Fibroblast of upper back skin (primary cell): ENCODE results near the gene ADGRG4.

Experiments
- DNase-seq: peaks from one replicate; pipeline ENCODE4 v3.0.0-alpha.2; 2013

The ADGRG4 gene

DNA sequence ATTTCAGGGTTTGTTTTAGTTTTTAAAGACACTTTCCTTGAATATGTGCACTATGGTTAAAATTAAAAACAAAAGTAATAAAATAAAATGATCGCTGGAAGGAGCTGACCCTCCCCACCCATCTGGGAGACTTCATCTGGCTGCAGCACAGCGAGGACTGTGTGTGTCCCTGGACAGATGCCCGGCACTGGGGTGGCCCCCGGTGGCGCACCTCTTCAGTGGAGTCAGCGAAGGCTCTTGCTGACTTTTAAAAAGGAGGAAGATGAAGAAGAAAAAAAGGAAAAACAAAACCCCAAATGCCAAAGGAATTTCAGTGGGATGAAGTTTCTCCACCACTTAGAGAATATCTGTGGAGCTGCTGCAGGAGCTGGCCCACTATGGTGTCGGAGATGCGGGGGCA is 5.4 kb upstream of the ADGRG4 start:
- no peak for DNase-seq

DNA sequence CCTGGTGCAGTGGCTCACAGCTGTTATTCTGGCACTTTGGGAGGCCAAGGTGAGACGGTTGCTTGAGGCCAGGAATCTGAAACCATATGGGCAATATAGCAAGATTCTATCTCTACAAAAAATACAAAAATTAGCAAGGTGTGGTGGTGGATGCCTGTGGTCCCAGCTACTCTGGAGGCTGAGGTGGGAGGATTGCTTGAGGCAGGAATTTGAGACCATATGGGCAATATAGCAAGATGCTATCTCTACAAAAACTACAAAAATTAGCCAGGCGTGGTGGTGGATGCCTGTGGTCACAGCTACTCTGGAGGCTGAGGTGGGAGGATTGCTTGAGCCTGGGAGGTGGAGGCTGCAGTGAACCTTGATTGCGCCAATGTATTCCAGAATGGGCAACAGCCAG is 2.3 kb downstream of the ADGRG4 start:
- DNase-seq, result no peak

DNA sequence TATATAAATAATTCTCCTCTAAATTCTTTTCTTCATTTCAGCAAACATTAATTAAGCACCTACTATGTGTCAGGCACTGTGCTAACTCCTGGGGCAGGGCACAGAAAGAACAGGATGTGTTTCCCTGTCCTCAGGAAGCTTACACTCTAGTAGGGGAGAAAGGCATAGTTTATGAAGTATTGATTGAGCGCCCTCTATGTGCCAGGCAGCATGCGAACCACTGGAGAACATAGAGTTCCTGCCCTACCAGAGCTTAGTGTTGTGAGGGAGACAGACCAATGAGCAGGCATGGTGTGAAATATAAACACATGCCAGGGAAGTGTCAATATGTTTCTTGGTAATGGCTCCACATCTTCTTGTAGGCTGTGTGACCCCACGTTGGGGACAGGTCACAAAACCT is 3.7 kb downstream of the ADGRG4 start:
- no peak for DNase-seq

DNA sequence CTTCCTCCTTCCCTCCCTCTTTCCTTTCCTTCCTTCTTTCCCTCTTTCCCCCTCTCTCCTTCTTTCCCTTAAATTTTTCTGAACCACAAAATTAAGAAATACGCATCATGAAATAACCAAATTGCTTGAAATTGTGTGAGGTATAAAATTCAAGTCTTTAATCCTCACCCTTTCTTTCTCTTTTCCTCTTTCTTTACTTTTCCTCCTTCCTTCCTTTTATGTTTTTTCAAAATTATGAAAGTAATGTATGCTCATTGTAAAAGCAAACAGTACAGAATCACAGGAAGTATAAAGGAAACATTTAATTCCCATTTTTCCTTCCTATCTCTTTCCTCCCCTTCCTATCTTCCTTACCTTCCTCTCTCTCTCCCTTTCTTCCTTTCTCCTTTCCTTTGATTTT is 5.4 kb downstream of the ADGRG4 start:
- DNase-seq, result no peak

DNA sequence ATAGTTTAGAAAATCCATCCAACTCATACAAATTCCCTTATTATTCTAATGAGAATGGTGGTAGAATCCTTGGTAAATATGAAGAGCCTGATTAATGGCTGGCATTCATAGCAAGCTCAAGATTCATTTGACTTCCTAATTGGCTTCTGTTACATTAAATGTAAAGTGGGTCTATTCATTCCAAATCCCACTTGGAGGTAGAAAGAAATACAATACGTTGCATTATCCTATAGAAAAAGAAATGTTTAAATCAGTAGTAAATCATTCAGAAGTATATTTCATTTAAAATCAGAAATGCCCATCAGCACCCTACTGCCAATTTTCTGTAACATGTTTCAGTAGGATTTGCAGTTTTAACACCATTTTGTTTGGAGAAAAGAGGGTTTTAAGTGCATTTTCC is 6.7 kb downstream of the ADGRG4 start:
- DNase-seq, result no peak

DNA sequence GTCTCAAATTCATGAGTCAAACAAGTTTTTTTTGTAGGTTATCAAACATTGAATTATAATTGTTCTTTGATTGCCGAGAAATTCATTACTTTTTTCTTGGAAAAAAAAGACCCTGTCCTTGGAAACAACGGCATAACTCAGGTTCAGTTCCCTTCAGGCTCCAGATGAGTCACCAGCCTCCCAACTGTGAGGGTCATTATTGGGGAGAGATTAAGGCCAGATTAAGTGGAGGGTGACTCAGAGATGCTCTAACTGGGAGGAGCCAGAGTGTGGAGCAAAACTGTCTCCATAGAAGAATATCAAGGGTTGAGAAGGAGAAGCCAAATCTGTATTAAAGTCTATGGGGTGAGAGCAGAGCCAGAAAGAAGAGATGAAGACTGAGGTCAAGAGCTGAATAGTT is 9.6 kb downstream of the ADGRG4 start:
- peak; percentile 30 for DNase-seq

DNA sequence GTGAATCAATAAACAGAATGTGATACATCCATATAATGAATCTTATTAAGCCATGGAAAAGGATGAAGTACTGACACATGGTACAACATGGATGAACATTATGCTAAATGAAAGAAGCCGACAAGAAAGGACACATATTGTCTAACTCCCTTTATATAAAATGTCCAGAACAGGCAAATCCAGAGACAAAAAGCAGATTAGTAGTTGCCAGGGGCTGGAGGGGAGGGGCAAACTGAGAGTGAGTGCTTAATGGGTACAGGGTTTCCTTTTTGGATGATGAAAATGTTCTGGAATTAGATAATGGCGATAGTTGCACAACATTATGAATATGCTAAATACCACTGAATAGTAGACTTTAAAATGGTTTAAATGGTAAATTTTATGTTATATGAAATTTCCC is 17.4 kb downstream of the ADGRG4 start:
- no peak for DNase-seq

DNA sequence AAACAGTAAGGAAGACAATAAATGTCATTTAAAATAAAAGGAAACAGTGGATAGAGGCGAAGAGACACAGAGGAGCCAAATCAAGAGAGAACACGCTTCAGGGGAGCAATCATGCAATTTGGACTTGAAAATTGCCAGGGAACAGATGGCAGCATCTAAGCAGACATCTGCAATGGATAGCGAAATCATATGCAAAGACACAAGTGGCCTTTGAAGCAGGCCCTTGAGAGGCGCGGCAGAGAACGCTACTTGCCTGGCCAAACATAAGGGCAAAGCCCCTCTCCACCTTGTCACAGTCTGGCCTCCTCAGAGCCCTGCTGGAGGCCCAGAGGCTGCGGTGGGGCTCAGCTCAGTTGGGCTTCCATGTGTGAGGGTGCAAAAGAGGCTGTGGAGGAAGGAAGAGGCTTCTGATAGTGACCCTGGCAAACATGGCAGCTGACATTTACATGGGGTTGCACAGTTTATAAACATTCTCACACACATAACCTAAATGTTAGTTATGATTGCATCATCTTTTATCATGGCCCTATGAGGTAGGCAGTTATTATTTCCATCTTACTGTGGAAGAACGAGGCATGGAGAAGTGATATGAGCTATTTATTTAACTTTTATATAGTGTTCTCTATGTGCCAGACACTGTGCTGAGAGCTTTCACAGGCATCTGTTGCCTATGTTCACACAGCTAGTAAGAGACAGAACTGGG is 18.3 kb downstream of the ADGRG4 start:
- no peak for DNase-seq

DNA sequence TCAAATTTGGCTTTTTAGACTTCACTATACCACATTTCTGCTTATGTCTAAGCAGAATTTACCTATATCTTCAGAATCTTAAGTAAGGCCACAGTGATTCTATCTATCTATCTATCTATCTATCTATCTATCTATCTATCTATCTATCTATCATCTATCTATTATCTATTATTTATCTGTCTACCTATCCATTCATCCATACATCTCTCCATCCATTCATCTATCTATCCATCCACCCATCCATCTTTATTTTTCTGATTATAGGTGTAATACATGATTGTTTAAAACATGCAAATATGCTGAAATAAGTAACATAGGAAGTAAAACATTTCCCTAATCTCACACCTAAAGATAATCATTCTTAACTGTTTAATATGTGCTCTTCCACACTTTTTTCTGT is 18.8 kb downstream of the ADGRG4 start:
- no peak for DNase-seq

DNA sequence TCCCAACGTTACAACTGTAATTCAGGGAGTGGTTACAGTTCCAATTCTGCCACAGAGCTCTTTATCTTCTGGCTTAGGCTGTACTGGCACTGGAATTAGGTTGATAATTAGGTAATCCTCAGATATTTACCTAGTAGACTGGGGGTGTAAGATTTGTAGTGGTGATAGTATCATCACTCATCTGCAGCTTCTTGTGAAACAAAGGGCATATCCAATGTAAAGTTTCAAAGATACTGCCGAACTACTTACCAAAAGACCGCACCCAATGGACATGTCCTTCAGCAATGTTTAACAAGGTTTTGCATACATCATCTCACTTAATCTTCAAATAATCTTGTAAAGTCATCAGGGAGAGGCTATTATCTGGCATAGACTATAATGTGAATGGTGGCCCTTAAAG is 20.8 kb downstream of the ADGRG4 start:
- no peak for DNase-seq

DNA sequence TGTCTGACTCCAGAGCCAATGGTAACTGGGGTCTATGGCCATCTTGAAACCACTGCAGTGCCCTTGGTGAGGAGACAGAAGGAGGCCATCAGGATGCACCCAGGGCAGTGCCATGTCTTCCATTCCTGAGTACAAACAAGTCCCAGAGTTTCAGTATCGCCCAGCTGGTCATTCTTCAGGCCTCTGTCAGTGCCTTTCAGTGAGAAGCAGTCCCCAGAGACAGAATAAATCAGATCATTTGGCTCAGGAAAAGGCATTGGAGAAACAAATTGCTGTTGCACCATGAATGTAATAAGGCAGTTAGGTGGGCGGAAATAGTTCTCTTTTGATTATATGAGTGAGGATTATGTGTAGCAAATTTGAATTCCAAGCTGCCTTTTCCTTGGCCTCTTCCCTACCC is 21.3 kb downstream of the ADGRG4 start:
- DNase-seq, result no peak

DNA sequence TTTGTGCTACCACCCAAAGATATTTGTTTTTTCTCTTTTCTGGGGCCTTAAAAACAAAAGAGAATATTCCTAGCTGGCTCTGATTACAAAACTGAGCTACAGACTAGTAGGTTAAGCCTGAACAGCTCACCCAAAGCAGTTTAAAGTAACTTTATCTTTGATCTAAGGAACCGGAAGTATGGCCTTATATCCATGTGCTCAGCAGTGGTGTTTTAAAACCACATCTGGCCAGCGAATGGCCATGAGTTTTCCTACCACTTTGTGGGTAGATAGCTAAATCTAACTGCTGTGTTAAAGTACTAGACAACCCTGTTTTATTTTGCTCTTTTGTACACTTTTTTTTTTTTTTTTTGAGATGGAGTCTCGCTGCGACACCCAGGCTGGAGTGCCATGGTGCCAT is 24.6 kb downstream of the ADGRG4 start:
- DNase-seq, result no peak

DNA sequence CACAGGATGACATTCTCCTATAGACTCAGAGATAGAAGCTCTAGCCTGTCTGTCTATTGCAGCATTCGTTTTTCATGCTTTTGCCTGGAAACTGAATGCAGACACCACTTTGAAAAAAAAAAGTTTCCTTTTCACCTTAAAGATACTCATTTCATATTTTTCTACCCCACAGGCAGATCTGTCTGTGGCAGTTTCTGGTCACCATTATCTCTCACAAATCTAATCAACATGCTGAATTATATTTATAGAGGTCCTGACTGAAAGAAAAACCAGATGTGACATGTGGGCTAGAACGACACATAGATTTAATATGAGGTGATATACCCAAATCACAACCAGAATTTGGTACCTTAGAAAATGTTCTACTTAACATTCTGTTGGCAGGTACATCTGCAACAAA is 28.2 kb downstream of the ADGRG4 start:
- DNase-seq, result no peak

DNA sequence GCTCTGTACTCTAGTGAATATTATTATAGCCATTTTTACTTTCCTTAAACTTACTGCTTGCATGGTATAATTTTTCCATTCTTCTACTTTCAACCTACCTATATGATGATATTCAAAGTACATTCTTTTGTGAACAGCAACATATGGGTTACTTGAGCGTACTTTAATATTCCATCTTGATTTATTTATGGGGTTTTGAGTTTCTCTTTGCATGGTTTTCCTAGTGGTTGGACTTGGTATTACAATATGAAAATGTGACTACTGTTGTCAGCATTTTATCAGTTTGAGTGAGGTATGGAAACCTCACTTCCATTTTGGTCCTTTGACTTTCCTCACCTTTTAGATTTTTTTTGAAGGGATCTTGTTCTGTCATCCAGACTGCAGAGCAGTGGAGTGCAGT is 35.9 kb downstream of the ADGRG4 start:
- DNase-seq, result no peak

DNA sequence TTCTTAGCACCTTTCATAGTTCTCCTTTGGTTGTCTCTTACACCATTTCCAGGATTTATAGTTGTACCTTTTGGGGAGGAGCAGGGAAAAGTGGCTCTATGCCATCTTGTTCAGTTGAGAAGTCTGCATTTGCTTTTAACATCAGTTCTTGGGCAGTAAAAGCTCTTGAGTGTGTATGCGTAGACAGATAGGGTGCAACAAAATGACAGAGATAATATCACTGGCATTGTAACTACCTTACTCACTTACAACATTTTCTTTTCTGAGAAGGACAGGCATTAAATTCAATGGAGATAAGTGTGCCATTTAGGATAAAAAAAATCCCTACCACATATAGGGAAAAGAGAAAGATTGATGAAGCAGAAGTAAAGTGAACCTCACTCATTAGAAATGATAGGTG is 38.9 kb downstream of the ADGRG4 start:
- DNase-seq, result no peak

DNA sequence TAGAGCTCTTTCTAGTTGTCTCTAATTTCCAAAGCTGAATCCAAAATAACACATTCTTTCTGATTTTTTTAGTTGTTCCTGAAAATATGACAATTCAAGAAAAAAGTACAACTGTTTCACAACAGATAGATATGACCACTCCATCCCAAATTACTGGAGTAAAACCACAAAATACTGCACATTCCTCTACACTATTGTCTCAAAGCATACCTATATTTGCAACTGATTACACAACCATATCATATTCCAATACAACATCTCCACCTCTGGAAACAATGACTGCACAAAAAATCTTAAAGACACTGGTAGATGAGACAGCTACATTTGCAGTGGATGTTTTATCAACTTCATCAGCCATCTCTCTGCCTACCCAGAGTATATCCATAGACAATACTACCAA is 43.6 kb downstream of the ADGRG4 start:
- DNase-seq, result no peak

DNA sequence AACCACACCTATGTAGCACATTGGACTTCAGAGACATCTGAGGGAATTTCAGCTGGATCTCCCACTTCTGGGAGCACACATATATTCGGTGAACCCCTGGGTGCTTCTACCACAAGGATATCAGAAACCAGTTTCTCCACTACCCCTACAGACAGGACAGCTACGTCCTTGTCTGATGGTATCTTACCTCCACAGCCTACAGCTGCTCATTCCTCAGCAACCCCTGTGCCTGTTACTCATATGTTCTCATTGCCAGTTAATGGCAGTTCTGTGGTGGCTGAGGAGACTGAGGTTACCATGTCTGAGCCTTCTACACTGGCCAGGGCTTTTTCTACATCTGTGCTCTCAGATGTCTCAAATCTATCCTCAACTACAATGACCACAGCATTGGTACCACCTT is 45.7 kb downstream of the ADGRG4 start:
- no peak for DNase-seq

DNA sequence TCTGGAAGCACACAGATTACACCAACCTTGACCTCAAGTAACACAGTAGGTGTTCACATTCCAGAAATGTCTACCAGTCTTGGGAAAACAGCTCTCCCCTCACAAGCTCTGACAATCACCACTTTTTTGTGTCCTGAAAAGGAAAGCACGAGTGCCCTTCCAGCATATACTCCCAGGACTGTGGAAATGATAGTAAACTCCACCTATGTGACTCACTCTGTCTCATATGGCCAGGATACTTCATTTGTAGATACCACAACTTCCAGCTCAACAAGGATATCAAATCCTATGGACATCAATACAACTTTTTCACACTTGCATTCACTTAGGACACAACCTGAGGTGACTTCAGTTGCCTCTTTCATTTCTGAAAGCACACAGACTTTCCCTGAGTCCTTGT is 46.9 kb downstream of the ADGRG4 start:
- no peak for DNase-seq

DNA sequence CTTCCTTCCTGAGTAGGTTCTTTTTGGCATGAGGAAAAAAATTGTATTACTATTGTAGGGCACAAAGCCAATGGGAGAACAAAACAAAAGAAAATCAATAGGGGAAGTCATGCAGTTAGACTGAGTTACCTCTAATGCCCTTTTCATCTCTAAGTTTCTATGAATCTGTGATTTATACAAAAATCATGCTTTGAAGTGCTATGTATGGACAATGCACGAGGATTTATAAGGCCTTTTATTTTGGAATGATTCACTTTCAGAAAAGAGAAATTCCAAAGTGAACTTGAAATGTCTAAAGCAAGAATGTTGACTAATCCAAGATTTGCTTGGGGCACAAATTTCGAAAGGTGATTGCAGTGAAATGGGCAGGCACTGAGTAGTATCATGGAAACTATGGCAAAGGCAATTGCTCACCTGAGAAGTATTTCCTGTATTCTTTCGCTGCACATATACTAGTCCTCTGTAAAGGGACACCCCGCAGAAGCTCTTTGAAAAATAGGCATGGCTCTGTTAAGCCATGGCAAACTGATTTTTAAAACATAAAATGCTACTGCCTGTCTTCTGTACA is 52.8 kb downstream of the ADGRG4 start:
- DNase-seq, result no peak

DNA sequence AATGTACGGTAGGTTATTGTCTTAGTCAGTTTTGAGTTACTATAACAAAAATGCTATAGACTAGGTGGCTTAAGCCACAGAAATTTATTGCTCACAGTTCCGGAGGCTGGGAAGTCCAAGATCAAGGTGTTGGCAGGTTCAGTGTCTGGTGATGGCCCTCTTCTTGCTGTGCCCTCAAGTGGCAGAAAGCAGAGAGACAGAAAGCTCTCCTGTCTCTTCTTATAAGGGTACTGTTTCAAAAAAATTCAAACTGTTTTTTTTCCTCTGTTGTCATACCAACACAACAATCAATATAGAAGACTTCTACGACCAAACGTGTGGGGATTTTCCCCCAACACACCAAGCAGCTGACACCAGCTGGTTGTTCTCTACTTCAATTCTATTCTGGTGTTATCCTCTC is 53.4 kb downstream of the ADGRG4 start:
- DNase-seq, result no peak

DNA sequence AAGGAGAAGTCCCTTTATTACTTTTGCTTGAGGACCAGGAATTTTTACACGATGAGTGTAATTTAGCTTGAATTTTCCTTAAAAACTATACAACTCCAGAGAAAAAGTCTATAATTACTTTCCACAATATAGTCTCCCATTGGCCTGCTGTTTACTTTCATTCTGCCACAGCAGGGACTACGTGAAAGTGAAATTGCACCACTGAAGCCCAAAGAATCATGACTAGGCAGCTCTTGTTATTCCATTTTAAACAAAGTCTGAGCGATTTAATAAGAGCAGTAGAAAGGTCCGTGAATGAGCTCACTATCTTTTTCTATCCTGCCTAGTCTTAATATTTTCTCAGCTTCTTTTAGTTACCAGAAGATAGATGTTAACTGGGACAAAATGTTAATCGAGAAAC is 68.6 kb downstream of the ADGRG4 start:
- no peak for DNase-seq

DNA sequence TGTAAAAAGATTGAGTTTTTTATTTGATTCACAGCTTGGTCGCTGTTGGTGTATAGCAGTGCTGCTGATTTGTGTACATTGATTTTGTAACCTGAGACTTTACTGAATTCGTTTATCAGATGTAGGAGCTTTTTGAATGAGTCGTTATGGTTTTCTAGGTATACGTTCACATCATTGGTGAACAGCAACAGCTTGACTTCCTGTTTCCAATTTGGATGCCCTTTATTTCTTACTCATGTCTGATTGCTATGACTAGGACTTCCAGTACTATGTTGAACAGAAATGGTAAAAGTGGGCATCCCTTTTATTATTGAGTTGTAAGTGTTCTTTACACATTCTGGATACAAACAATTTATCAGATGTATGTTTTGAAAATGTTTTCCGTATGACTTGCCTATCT is 76.0 kb downstream of the ADGRG4 start:
- no peak for DNase-seq

DNA sequence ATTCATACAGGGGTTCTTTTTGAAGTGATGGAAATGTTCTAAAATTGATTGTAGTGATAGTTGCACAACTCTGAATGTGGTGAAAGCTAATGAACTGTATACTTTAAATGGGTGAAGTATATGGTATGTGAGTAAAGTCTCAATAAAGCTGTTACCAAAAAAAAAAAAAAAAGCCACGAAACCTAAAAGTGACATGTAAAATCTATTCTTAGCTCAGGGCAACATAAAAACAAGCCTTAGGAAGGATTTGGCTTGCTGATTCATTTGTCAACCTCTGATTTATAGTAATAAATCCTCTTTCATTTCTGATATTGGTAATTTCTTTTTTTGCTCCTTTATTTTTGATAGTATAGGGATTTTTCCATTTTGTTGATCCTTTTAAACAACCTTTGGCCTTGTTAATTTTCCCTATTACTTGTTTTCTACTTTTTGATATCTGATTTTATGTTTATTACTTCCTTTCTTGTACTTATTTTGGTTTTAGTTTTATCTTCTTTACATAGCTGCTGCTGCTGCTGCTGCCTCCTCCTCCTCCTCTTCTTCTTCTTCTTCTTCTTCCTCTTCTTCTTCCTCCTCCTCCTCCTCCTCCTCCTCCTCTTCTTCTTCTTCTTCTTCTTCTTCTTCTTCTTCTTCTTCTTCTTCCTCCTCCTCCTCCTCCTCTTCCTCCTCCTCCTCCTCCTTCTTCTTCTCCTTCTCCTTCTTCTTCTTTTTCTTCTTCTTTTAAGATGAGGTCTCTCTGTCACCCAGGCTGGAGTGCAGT is 79.4 kb downstream of the ADGRG4 start:
- no peak for DNase-seq

DNA sequence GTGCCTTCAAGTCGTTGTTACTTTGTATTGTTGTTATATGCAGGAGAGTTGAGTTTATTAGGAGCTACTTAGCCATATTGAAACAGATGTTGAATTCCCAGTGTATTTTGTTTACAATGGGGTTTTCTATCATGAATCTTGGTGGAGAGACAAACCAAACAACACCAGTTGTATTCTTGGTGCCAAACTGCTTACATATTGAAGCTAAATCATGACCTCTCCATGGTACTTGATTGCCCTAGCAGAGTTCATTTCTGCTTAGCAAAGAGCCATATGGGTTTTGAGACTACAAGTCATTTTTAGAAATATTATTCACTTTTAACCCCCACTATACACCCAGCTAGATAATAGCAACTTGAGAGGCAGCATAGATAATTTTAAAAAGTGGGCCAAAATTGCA is 85.4 kb downstream of the ADGRG4 start:
- no peak for DNase-seq

DNA sequence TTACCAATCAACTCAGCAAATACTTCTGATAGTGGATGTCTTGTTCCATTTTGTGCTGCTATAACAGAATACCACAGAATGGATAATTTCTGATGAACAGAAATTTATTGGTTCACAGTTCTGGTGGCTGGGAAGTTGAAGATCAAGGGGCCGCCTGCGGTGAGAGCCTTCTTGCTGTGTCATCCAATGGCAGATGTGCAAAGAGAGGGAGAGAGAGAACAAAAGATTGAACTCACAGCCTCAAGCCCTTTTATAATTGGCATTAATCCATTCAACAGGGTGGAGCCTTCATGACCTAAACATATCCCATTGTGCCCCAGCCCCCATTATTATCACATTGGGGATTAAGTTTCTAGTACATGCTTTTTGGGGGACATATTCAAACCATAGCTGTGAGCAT is 86.1 kb downstream of the ADGRG4 start:
- DNase-seq, result no peak
